Stimulated activated CD4-positive, alpha-beta T cell treated with anti-CD3 and anti-CD28 coated beads, Interleukin-15, amount 100 ng/mL, for 24 hours (primary cell): ENCODE measurements around the gene ANTXRL.
"Not testable (repeated sequence)": the region's sequence is repeated elsewhere in the genome, so short reads cannot be mapped to it uniquely, and the experiment has no call there.

ENCODE experiments used
- DNase-seq: peaks from one replicate; pipeline ENCODE4 v3.0.0-alpha.2; 2020

ANTXRL gene

DNA sequence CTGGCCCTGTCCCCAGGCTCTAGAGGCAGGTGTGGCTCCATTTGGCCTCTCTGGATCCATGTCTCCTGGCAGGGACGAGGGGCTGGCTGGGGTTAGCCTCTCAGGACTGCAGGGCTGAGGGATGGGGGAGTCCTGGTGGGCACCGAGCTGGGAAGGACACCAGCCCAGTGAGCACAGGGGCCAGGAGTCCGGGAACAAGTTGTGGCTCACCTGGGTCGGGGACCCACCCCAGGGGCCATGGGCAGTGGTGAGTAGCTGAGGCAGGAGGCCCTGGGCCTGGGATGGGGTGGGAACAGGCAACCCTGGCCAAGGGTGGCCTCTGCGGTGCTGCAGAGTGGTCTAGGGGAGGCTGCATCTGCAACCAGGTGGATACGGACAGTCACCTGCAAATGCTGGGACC is 24.1 kb downstream of the ANTXRL start:
- DNase-seq: no peak

GRCh38 chr10:46311501-46311951 is 24.7 kb downstream of the ANTXRL start:
- no peak for DNase-seq

- DNase-seq: not testable (repeated sequence)
Measured at GRCh38 chr10:46311961-46312431, 25.2 kb downstream of the ANTXRL start.

- no peak for DNase-seq
Measured at GRCh38 chr10:46312953-46313352, 26.2 kb downstream of the ANTXRL start.

DNA sequence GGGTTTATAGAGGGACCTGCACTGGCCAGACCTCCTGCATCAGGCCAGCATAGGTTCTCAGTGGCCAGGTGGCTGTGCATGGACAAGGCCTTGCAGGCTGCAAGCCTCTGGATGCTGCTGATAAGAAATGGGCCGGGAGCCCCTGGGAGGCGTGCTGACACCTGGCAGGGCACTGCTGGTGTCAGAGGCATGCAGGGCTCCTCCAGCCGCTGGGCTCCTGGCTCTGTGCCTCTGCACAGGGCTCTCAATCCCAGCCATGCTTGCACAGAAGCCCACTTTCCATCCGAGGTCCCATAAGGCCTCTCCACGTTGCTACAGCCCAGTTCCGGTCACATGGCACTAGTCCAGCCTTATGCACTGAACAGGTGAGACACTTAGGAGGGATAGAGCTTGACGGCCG is 27.3 kb downstream of the ANTXRL start:
- no peak for DNase-seq

DNA sequence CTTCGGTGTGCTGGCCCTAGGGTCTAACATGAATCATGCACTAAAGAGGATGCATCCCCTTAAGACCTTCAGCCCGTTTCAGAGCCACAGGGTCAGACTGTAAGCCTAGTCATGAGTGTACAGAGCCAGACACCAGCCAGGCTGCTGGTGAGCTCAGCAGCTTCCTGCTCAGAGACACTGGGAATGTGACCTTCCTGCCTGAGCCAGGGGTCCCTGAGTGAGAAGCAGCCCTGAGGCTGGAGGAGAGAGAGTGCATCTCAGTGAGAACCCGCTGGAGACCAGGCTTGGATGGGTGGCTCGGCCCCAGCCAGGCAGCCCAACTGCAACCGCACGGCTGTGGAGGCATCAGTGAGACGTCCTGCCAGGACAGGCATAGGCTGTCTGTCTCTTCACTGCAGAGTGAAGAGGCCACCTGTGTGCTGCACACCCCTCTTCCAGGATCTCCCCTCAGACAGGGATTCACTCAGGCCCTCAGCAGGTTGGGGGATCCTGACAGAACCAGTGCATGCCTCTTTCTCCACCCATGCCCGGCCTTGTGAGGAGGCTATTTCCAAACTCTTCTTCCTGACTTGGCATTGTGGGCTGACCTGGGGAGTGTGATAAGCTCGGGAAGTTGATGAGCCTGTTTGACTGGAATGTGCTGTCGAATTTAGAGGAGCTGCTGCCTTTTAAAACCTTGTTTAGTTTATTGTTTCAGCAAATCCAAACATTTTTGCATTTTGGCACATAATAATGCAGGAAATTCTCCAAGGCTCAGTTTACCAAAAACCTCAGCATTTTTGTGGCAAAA is 28.5 kb downstream of the ANTXRL start:
- DNase-seq: not testable (repeated sequence)

DNA sequence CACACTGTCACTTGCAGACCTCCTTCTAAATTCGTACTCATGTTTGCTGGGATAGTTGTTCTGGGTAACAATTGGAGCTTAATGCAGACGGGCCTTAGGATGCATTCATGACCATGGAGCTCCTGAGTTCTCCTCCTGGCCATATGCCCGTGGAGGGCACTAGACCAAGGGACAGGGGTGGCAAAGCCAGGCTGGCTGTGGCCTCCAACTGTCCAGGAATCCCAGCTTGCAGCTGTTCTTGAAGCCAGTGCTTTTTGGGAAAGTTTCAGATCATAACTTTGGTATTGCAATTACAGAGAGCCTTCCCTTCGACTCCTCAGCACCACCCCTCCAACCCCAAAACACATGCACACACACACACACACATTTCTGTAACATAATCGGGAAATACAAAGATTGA is 30.6 kb downstream of the ANTXRL start:
- DNase-seq: no peak

DNA sequence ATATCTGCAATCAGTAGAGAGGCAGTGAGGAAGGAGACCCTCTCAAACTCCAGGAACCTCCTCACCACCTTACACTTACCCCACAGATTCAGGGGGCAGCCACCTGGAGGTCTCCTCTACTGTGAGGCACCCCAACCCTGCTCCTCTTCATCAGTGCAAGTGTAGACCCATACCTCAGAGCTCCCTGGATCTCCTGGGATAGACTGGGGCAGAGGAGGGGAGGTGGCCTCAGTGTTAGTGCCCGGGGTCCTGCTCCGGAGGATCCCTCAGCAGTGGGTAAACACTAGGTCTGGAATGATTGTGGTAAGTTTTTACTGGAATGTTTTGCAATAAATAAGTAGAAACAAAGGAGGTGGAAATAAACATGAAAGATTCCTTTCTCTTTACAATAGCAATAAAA is 31.1 kb downstream of the ANTXRL start:
- DNase-seq: no peak

DNA sequence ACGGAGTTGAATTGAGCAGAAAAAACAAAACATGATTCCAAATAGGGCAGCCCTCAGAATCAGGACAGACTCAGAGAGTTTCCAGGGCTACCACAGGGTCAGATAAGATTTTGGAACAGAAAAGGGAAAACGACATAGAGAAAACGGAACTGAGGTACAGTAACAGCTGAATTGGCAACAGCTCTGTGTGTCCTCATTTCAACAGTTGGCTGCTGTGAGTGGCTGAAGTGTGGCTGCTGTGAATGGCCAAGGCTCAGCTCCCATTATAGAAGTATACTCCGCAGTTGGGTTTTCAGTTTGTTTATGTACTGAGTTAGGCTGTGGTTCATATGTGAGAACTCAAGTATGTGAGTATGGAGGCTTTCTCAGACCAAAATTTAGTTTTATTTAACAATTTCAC is 32.0 kb downstream of the ANTXRL start:
- DNase-seq: no peak

- no peak for DNase-seq
Measured at GRCh38 chr10:46319389-46319788, 32.6 kb downstream of the ANTXRL start.

DNA sequence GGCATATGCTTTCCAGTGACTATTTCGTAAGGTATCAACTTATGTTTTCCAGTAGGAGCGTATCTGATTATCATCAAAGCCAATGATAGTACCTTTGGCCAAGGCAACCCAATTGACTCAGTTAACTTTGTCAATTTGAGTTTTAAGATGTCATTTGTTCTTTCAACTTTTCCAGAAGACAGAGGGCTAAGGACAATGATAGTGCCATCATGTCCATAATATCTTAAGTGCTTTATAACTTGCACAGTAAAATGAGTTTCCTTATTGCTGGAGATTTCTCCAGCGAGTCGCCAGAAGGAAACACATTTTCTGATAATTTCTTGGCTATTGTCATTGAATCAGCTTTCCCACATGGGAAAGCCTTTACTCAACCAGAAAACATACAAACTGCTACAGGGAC is 35.0 kb downstream of the ANTXRL start:
- DNase-seq: no peak

DNA sequence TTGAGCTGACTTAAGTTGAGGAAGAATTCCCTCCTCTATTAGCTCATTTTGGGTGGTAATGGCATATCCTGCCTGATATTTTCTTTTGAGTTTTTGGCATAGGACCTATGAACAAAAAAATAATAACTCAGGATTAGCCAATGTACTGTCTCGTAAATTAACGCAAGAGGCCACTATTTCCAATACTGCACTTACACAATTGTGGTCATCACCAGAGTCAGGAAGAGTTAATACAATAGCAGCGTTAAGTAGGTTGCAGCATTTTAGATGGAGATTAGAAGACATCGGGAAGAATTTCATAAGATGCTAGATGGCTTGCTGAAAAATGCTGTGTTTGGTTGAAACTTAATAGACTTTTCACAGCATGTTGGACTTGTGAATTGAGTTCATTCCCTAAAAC is 36.4 kb downstream of the ANTXRL start:
- DNase-seq: no peak

GRCh38 chr10:46325021-46325420 is 38.2 kb downstream of the ANTXRL start:
- no peak for DNase-seq

DNA sequence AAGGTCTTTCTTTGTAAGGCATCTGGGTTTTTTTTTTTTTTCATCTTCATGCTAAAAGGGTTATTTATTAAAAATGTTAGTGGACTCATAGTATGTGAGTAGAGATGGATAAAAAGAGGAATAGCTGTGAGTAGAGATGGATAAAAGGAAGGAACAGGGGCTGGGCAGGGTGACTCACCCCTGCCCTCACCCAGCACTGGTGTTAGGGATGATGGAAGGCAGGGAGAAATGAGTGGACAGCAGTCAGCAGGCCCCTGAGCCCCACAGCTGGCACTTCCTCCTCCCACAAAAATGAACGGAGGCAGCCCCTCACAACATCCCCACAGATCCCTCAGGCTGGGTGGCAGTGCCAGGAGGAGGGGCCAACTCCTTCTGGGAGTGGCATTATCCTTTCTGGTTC is 39.3 kb downstream of the ANTXRL start:
- no peak for DNase-seq

GRCh38 chr10:46326971-46327370 is 40.2 kb downstream of the ANTXRL start:
- no peak for DNase-seq

DNA sequence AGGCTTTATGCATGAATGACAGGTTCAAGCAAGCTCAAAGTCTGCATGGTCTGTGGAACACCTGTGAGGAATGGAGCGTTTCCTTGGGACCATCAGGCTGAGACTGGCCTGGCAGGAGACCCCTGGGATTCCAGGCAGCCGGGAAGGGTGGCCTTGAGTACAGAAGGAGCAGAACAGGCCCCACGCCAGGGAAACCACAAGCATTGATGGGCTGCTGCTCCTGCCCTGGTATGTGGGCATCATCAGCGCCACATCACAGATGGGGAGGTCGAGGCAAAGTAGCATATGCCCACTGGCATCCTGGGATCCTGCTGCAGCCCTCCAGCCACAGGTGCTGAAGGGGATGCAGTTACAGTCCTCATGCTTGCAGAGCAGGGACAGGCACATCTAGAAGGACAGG is 40.9 kb downstream of the ANTXRL start:
- DNase-seq: no peak

DNA sequence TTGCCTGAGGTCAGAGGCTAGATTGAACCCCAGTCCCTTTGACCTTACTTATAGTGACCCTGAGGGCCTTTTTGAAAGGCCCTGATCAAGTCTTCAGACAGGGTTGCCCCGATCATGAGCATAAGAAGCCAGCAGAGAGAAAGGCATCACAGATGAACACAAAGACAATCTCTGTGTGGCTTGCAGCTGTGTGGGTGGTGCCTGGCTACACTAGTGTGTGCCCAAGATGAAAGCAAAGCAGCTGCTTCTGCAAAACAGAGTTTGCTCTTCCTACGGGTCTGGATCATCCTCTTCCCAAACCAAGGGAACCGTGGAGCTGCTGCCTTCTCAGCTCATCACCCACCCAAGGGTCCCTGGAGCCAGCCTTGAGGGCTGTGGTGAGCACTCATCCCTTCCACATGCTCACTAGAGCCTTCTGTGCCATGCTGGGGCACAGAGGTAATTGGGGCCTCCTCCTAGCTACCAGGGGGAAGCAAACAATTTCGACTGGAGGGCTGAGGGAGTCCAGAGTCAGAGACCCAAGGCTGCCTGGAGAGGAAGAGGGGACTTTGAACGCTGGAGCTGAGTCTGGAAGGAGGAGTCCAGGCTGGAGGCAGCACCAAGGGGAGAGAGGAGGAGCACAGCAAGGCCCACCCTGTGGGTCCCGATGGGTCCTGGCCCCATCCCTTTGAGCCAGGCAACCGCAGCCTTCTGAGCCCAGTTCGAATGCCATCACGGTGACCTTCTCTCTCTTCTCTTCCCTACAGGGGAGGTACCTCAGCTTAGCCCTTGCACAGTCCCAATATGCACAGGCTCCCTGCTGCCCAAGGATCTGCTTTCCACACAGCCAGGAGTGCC is 42.3 kb downstream of the ANTXRL start:
- DNase-seq: no peak

GRCh38 chr10:46329690-46330016 is 42.9 kb downstream of the ANTXRL start:
- DNase-seq: no peak

- DNase-seq: no peak
Measured at GRCh38 chr10:46330894-46331293, 44.1 kb downstream of the ANTXRL start.

DNA sequence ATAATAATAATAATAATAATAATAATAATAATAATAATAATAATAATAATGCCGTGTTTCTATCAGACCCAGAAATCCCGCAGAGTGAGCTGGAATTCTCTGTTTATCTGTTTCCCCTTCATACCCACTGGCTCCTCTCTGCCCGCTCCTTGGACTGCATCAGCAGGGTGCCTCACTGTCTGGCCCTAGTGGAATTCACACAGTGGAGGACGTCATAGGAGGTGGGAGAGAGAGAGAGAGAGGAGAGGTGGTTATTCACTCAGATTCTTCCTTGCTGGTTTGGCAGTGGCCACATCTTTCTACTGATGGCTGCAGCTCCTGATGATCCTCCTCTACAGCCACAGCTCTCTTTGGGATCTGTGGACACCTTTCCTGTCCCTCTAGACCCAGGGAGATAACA is 78.7 kb downstream of the ANTXRL start:
- DNase-seq: not testable (repeated sequence)

DNA sequence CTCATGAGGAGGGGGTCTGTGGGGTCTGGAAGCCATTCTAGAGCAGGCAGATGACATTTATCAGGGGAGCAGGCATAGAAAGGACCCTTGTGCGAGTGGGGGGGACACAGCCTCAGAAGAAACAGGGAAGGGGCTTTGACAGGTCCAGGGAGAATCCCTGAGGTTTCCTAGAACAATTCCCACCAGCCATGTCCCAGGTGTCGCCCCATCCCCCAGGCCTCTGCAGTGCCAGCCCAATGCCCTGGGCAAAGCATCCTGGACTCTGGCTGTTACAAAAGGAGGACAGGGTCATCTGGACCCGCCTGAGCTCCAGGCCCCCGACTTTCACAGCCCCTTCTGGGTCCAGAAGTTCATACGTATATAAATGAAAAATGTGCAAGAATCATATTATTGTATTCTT is 80.4 kb downstream of the ANTXRL start:
- DNase-seq: not testable (repeated sequence)

DNA sequence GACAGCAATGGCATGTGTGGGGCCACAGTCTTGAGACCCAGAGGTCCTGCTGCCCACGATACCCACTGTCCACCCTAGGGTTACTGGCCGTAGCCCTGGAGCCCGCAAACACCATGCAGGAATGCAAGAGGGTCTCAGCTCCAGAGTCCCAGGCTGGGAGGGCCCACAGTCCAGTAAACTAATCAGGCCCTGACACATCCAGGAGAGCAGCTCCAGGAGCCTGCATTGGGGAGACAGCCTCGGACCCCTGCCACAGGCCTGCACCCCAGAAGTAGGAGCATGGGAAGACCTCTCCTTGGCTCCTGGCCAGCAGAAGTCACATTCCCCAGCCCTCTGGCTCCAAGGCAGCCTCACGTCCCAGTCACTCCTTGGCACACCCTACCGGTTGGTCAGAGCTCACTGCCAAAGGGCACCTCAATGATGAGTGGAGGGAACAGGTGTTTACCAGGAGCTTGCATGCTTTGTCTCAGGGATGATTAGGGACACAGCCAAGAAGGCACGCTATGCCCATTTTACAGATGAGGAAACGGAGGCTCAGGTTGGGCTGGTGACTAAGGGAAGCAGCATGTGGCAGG is 81.0 kb downstream of the ANTXRL start:
- DNase-seq: not testable (repeated sequence)

- not testable (repeated sequence) for DNase-seq
Measured at GRCh38 chr10:46368956-46369355, 82.2 kb downstream of the ANTXRL start.

GRCh38 chr10:46374410-46374809 is 87.6 kb downstream of the ANTXRL start:
- DNase-seq: not testable (repeated sequence)
